Measurements from ENCODE around the gene ZBED1. TPM values are rescaled to one million over a fixed set of nuclear protein-coding genes. Genes with fewer than 3 reads are reported as not detected.
"Not testable (repeated sequence)": the region's sequence is repeated elsewhere in the genome, so short reads cannot be mapped to it uniquely, and the experiment has no call there.

ZBED1 gene
- total RNA-seq, 1 donor from 2014 or later = 40.2 TPM

DNA sequence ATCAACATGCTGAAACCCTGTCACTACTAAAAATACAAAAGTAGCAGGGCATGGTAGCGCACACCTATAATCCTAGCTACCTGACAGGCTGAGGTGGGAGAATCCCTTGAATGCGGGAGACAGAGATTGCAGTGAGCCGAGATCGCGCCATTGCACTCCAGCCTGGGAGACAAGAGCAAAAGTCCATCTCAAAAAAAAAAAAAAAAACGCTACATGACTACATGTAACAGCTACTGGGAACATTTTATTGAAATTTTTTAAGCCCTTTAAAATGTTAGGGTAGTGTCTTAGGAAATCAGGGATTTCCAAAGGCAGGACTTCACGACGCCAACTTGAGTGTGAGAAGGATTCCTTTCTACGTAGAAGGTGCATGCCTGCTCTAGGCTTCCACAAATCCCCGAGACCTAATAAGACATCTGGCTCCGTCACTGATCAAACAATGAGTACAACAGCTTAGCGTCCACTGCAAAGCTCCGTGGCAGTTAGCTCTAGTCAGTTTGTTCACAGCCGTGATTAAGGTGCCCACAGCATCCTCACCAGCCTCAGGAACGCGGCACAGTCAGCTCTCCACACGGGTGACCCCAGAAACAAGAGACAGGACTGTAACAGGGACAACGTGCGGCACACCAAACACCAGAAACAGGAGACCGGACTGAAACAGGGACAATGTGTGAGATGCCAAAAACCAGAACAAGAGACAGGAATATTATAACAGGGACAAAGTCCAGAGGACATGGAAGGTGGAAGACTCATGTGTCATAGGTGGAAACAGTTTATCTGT is 33.7 kb downstream of the ZBED1 start:
- Mint-ChIP-seq H3K36me3 (ENCODE audit: low read depth, unreplicated experiment) (no peaks in the 10 kb centered on the region), H3K27me3 (ENCODE audit: unreplicated experiment) (peaks cover 1% of the 10 kb centered on the region), H3K4me1 (ENCODE audit: unreplicated experiment) (no peaks in the 10 kb centered on the region), H3K9me3 (ENCODE audit: unreplicated experiment) (no peaks in the 10 kb centered on the region), H3K4me3 (ENCODE audit: unreplicated experiment) (no peak overlapping the region), H3K27ac (ENCODE audit: unreplicated experiment) (no peak overlapping the region)
- TF ChIP-seq, protein P1, sequence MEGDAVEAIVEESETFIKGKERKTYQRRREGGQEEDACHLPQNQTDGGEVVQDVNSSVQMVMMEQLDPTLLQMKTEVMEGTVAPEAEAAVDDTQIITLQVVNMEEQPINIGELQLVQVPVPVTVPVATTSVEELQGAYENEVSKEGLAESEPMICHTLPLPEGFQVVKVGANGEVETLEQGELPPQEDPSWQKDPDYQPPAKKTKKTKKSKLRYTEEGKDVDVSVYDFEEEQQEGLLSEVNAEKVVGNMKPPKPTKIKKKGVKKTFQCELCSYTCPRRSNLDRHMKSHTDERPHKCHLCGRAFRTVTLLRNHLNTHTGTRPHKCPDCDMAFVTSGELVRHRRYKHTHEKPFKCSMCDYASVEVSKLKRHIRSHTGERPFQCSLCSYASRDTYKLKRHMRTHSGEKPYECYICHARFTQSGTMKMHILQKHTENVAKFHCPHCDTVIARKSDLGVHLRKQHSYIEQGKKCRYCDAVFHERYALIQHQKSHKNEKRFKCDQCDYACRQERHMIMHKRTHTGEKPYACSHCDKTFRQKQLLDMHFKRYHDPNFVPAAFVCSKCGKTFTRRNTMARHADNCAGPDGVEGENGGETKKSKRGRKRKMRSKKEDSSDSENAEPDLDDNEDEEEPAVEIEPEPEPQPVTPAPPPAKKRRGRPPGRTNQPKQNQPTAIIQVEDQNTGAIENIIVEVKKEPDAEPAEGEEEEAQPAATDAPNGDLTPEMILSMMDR (IDR thresholded peaks at IDR 0.05; ENCODE audit: unreplicated experiment) = no peak
- DNase-seq (ENCODE audit: low spot score) = no peak

DNA sequence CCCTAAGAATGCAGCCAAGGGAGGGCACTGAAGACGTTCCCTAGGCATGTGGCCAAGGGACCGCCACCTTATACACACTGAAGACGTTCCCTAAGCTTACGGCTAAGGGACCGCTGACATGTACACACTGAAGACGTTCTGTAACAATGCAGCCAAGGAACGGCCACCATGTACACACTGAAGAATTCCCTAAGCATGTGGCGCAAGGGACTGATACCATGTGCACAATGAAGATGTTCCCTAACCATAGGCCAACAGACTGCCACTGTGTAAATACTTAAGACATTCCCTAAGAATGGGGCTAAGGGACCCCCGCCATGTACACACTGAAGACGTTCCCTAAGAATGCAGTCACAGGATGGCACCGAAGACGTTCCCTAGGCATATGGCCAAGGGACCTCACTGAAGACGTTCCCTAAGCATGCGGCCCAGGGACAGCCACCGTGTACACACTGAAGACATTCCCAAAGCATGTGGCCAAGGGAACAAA is 36.1 kb downstream of the ZBED1 start:
- DNase-seq (ENCODE audit: low spot score) = no peak
- Mint-ChIP-seq H3K27ac (ENCODE audit: unreplicated experiment) (no peak overlapping the region), H3K36me3 (ENCODE audit: low read depth, unreplicated experiment) (no peaks in the 10 kb centered on the region), H3K4me3 (ENCODE audit: unreplicated experiment) (no peak overlapping the region), H3K27me3 (ENCODE audit: unreplicated experiment) (peaks cover 1% of the 10 kb centered on the region), H3K9me3 (ENCODE audit: unreplicated experiment) (no peaks in the 10 kb centered on the region), H3K4me1 (ENCODE audit: unreplicated experiment) (no peaks in the 10 kb centered on the region)
- TF ChIP-seq, protein P1 (IDR thresholded peaks at IDR 0.05; ENCODE audit: unreplicated experiment) = no peak

DNA sequence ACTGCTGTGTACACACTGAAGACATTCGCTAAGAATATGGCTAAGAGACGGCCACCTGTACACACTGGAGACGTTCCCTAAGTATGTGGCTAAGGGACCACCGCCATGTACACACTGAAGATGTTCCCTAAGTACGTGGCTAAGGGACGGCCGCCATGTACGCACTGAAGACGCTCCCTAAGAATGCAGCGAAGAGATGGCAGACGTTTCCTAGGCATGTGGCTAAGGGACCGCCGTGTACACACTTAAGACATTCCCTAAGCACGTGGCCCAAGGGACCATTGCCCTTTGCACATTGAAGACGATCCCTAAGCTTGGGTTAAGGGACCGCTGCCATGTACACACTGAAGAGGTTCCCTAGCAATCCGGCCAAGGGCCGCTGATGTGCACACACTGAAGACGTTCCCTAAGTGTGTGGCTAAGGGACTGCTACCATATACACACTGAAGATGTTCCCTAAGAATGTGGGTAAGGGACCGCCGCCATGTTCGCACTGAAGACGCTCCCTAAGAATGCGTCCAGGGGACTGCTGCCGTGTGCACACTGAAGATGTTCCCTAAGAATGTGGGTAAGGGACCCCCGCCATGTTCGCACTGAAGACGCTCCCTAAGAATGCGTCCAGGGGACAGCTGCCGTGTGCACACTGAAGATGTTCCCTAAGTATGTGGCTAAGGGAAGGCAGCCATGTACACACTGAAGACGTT is 36.7 kb downstream of the ZBED1 start:
- TF ChIP-seq, protein P1 (IDR thresholded peaks at IDR 0.05; ENCODE audit: unreplicated experiment) = no peak
- no peak for DNase-seq (ENCODE audit: low spot score)
- H3K9me3 Mint-ChIP-seq (ENCODE audit: unreplicated experiment) = no peaks in the 10 kb centered on the region
- peaks cover 1% of the 10 kb centered on the region for H3K27me3 Mint-ChIP-seq (ENCODE audit: unreplicated experiment)
- no peaks in the 10 kb centered on the region for H3K36me3 Mint-ChIP-seq (ENCODE audit: low read depth, unreplicated experiment)
- H3K27ac Mint-ChIP-seq (ENCODE audit: unreplicated experiment) = no peak overlapping the region
- no peak overlapping the region for H3K4me3 Mint-ChIP-seq (ENCODE audit: unreplicated experiment)
- no peaks in the 10 kb centered on the region for H3K4me1 Mint-ChIP-seq (ENCODE audit: unreplicated experiment)

DNA sequence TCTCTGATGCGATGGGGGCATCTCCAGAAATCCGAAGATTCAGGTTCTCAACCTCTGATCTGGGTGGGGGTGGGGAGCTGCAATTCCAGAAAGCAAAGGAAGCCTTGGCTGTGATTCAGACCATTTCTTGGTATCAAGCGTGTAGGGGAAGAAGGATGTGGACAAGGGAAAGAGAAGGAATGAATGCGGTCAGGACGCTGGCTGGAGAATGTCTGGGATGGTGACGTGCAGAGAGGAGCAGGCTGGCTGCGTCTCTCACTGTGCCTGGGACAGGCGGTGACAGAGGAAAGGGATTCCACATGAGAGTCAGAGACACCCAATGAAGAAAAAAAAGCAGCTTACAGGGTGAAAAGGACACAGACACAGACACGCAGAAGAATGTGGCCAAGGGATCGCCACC is 37.3 kb downstream of the ZBED1 start:
- not testable (repeated sequence) for H3K27me3 Mint-ChIP-seq (ENCODE audit: unreplicated experiment); H3K27ac Mint-ChIP-seq (ENCODE audit: unreplicated experiment); H3K4me3 Mint-ChIP-seq (ENCODE audit: unreplicated experiment); H3K36me3 Mint-ChIP-seq (ENCODE audit: low read depth, unreplicated experiment); H3K4me1 Mint-ChIP-seq (ENCODE audit: unreplicated experiment); H3K9me3 Mint-ChIP-seq (ENCODE audit: unreplicated experiment); DNase-seq (ENCODE audit: low spot score)

DNA sequence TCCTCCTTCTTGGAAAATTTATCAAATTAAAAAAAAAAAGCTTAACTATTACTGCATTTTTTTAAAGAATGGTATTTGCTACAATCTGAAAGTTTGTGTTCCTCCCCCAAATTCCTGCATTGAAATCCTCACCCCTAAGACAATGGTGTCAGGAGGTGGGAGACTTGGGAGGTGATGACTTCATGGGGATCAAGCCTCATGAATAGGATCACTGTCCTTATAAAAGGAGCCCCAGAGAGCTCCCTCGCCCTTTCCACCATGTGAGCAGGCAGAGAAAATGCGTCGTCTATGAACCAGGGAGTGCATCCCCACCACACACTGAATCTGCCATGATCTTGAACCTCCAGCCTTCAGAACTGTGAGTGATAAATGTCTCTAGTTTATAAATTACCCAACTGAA is 38.0 kb downstream of the ZBED1 start:
- Mint-ChIP-seq H3K36me3 (ENCODE audit: low read depth, unreplicated experiment) (no peaks in the 10 kb centered on the region), H3K4me1 (ENCODE audit: unreplicated experiment) (no peaks in the 10 kb centered on the region), H3K27me3 (ENCODE audit: unreplicated experiment) (no peaks in the 10 kb centered on the region), H3K4me3 (ENCODE audit: unreplicated experiment) (no peak overlapping the region), H3K9me3 (ENCODE audit: unreplicated experiment) (no peaks in the 10 kb centered on the region), H3K27ac (ENCODE audit: unreplicated experiment) (no peak overlapping the region)
- TF ChIP-seq, protein P1 (IDR thresholded peaks at IDR 0.05; ENCODE audit: unreplicated experiment) = no peak
- no peak for DNase-seq (ENCODE audit: low spot score)

Measured in endothelial cell (in vitro differentiated cells).